Type B pancreatic cell (in vitro differentiated cells): ENCODE results near the gene MASP1. TPM values are rescaled to one million over a fixed set of nuclear protein-coding genes. Genes with fewer than 3 reads are reported as not detected.
A peak's percentile ranks its signal among the peaks of the same experiment; 100 is the strongest.

Source experiments
- DNase-seq: peaks from one replicate; pipeline ENCODE4 v3.0.0; 2021; ENCODE audit warnings: mixed read lengths; ENCODE audit not compliant: unreplicated experiment; ENCODE audit errors: extremely low spot score
- H3K27ac Mint-ChIP-seq: 2 replicates; pipeline ENCODE4 v1.8.0; 2021; ENCODE audit warnings: mild to moderate bottlenecking, mixed read lengths
- H3K27me3 Mint-ChIP-seq: 2 replicates; pipeline ENCODE4 v1.8.0; 2021; ENCODE audit warnings: mixed read lengths
- H3K36me3 Mint-ChIP-seq: 2 replicates; pipeline ENCODE4 v1.8.0; 2021; ENCODE audit warnings: mixed read lengths
- H3K4me1 Mint-ChIP-seq: one replicate; pipeline ENCODE4 v1.8.0; 2021; ENCODE audit warnings: mixed read lengths; ENCODE audit not compliant: unreplicated experiment
- H3K4me3 Mint-ChIP-seq: 2 replicates; pipeline ENCODE4 v1.8.0; 2021; ENCODE audit warnings: mild to moderate bottlenecking, mixed read lengths
- H3K9me3 Mint-ChIP-seq: 2 replicates; pipeline ENCODE4 v1.8.0; 2021; ENCODE audit warnings: mixed read lengths
- CTCF ChIP-seq: fragments of 200-600 bp; sonication (generic); conservative IDR thresholded peaks from 2 replicates; pipeline ENCODE4 v1.5.0; 2021; ENCODE audit warnings: antibody characterized with exemption, mild to moderate bottlenecking
- total RNA-seq: library from RNA; stranded (reverse); gene quantifications from 2 replicates; pipeline ENCODE4 v1.2.1, GENCODE V29; 2021; ENCODE audit warnings: low replicate concordance

The MASP1 gene
- total RNA-seq, 1 donor from 2014 or later = 1.6 TPM

GRCh38 chr3:187319699-187320302, 28.3 kb upstream of the MASP1 start:
- peaks cover 30% of the 10 kb centered on the region for H3K27me3 Mint-ChIP-seq
- H3K4me3 Mint-ChIP-seq = no peak overlapping the region

GRCh38 chr3:187318819-187319616, 27.5 kb upstream of the MASP1 start:
- H3K4me3 Mint-ChIP-seq = peak overlapping the region; percentile 46
- DNase-seq = no peak
- H3K36me3 Mint-ChIP-seq = no peaks in the 10 kb centered on the region
- peak overlapping the region; percentile 14 for H3K27ac Mint-ChIP-seq
- H3K4me1 Mint-ChIP-seq = peaks cover 14% of the 10 kb centered on the region
- no peaks in the 10 kb centered on the region for H3K9me3 Mint-ChIP-seq
- peak; percentile 96 for TF ChIP-seq CTCF
- H3K27me3 Mint-ChIP-seq = peaks cover 36% of the 10 kb centered on the region

More at GRCh38 chr3:187319699-187320302, 28.3 kb upstream of the MASP1 start:
- Mint-ChIP-seq H3K4me1 (peaks cover 14% of the 10 kb centered on the region), H3K36me3 (no peaks in the 10 kb centered on the region), H3K27ac (no peak overlapping the region), H3K9me3 (no peaks in the 10 kb centered on the region)
- peak; percentile 73 for DNase-seq
- TF ChIP-seq CTCF = peak; percentile 87

- H3K9me3 Mint-ChIP-seq = no peaks in the 10 kb centered on the region
- TF ChIP-seq CTCF = no peak
- no peaks in the 10 kb centered on the region for H3K36me3 Mint-ChIP-seq
- H3K4me1 Mint-ChIP-seq = peaks cover 14% of the 10 kb centered on the region
- H3K27ac Mint-ChIP-seq = no peak overlapping the region
- H3K4me3 Mint-ChIP-seq = no peak overlapping the region
- no peak for DNase-seq
- H3K27me3 Mint-ChIP-seq = peaks cover 46% of the 10 kb centered on the region
Observed at GRCh38 chr3:187315872-187316271, 24.3 kb upstream of the MASP1 start.

DNA sequence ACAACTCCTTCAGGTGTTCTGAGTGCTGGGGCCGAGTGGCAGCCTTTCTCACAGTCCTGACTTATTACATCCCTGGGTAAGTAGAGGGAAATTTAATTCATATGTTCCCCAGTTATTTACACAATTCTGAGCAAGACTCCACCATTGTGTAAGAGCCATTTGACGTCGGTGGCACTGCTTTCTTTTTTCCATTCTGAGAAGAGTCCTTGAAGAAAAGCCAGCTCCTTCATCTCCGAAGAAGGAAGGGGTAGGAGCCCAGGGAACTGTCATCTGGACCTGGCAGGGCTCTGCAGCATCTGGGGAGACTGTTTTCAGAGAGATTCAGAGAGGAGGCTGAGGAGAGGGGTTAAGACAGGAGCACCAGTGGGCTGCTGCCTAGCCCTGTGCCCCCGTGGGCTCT, 22.6 kb upstream of the MASP1 start:
- Mint-ChIP-seq H3K27me3 (peaks cover 44% of the 10 kb centered on the region), H3K4me3 (no peak overlapping the region), H3K4me1 (peaks cover 6% of the 10 kb centered on the region), H3K27ac (no peak overlapping the region), H3K9me3 (no peaks in the 10 kb centered on the region), H3K36me3 (no peaks in the 10 kb centered on the region)
- TF ChIP-seq CTCF = no peak
- no peak for DNase-seq

DNA sequence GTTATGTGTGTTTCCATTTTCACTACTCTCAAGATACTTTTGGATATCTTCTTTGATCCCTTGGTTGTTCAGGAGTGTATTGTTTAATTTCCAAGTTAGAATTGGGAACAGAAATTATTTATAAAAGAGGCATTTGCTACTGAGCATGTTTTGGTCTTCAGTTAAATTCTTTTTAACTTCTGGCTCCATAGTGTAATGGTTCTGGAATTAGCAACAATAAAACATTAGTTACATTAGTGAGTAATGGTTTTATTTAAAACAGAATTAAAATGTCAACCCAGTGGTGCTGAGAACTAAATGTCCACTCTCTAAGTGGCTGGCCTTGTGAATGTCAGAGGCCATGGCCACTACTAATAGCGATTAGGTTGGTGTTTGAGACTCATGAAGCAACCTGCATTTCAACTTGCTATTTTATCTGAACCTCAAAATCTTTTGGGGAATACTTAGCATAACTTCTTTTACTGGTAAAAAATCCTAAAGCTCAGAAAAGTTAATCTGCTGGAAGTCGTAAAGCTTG, 19.5 kb upstream of the MASP1 start:
- no peaks in the 10 kb centered on the region for H3K4me1 Mint-ChIP-seq
- H3K36me3 Mint-ChIP-seq = no peaks in the 10 kb centered on the region
- DNase-seq = no peak
- H3K4me3 Mint-ChIP-seq = no peak overlapping the region
- no peaks in the 10 kb centered on the region for H3K9me3 Mint-ChIP-seq
- H3K27ac Mint-ChIP-seq = no peak overlapping the region
- no peak for TF ChIP-seq CTCF
- peaks cover 30% of the 10 kb centered on the region for H3K27me3 Mint-ChIP-seq
